Bronchial epithelial cell (primary cell): ENCODE data around the gene TTC12. TPM values are rescaled to one million over a fixed set of nuclear protein-coding genes. Genes with fewer than 3 reads are reported as not detected.
A peak's percentile ranks its signal among the peaks of the same experiment; 100 is the strongest.

Source experiments
- DNase-seq: peaks from one replicate; pipeline ENCODE4 v3.0.0-alpha.2; 2010; ENCODE audit warnings: low read depth
- FAIRE-seq: peaks from 2 replicates; lab custom pipeline; 2011; peaks lifted over from hg19 to GRCh38; lab: Jason Lieb, UNC
- H3K27me3 ChIP-seq: 2 replicates; pipeline ENCODE4 v1.5.1; 2011; ENCODE audit warnings: low read length; ENCODE audit not compliant: control insufficient read depth, insufficient read depth
- H3K36me3 ChIP-seq: 2 replicates; pipeline ENCODE4 v1.5.1; 2011; ENCODE audit warnings: low read length; ENCODE audit not compliant: control insufficient read depth, insufficient read depth
- H3K4me3 ChIP-seq: 2 replicates; pipeline ENCODE4 v1.5.1; 2011; ENCODE audit warnings: mild to moderate bottlenecking, low read depth, low read length, control low read depth
- CTCF ChIP-seq: IDR thresholded peaks from 2 replicates; pipeline ENCODE4 v1.5.1; 2011; ENCODE audit warnings: mild to moderate bottlenecking, moderate library complexity, low read length, control low read depth, inconsistent platforms; ENCODE audit not compliant: insufficient read depth, severe bottlenecking
- total RNA-seq: library from RNA; depleted of rRNA; stranded (reverse); fragments of >200 nt; gene quantifications from 2 replicates; pipeline ENCODE4 v1.2.1, GENCODE V29; 2014

Gene TTC12
- total RNA-seq, 1 donor from 2014 or later = 12.9 TPM

GRCh38 chr11:113308601-113309000 lies 5.8 kb upstream of the TTC12 start:
- no peak overlapping the region for H3K4me3 ChIP-seq
- H3K27me3 ChIP-seq = no peaks in the 10 kb centered on the region
- DNase-seq (peak; percentile 76), FAIRE-seq (no peak)
- no peaks in the 10 kb centered on the region for H3K36me3 ChIP-seq
- TF ChIP-seq CTCF = no peak

GRCh38 chr11:113311536-113311935 lies 2.8 kb upstream of the TTC12 start:
- Histone ChIP-seq H3K4me3 (no peak overlapping the region), H3K27me3 (no peaks in the 10 kb centered on the region), H3K36me3 (no peaks in the 10 kb centered on the region)
- no peak for DNase-seq
- no peak for FAIRE-seq
- no peak for TF ChIP-seq CTCF

- no peak overlapping the region for H3K4me3 ChIP-seq
- DNase-seq (peak; percentile 31), FAIRE-seq (no peak)
- no peaks in the 10 kb centered on the region for H3K27me3 ChIP-seq
- peaks cover 2% of the 10 kb centered on the region for H3K36me3 ChIP-seq
- TF ChIP-seq CTCF = no peak
Measured at GRCh38 chr11:113313601-113314000, 782 bp upstream of the TTC12 start.

GRCh38 chr11:113314065-113314388 lies 356 bp upstream of the TTC12 start:
- no peak for TF ChIP-seq CTCF
- DNase-seq = no peak
- H3K4me3 ChIP-seq = no peak overlapping the region
- H3K36me3 ChIP-seq = peaks cover 2% of the 10 kb centered on the region
- no peaks in the 10 kb centered on the region for H3K27me3 ChIP-seq
- no peak for FAIRE-seq

- no peak for TF ChIP-seq CTCF
- H3K36me3 ChIP-seq = peaks cover 2% of the 10 kb centered on the region
- peak; percentile 2 for DNase-seq
- no peaks in the 10 kb centered on the region for H3K27me3 ChIP-seq
- FAIRE-seq = no peak
- no peak overlapping the region for H3K4me3 ChIP-seq
Measured at GRCh38 chr11:113315811-113316210, 1.4 kb downstream of the TTC12 start.

GRCh38 chr11:113316256-113316655 lies 1.9 kb downstream of the TTC12 start:
- TF ChIP-seq CTCF = no peak
- Histone ChIP-seq H3K36me3 (peaks cover 2% of the 10 kb centered on the region), H3K27me3 (no peaks in the 10 kb centered on the region), H3K4me3 (no peak overlapping the region)
- DNase-seq (peak; percentile 46), FAIRE-seq (no peak)
